Neuronal stem cell (in vitro differentiated cells): ENCODE measurements around the gene RBL1.
"Not testable (repeated sequence)": the region's sequence is repeated elsewhere in the genome, so short reads cannot be mapped to it uniquely, and the experiment has no call there.

Experiments
- DNase-seq: peaks from one replicate; pipeline ENCODE4 v3.0.0-alpha.2; 2013; ENCODE audit warnings: low spot score
- H2AFZ ChIP-seq: one replicate; pipeline ENCODE4 v1.6.1; 2013; ENCODE audit warnings: mild to moderate bottlenecking, low read length, inconsistent platforms
- H2AK5ac ChIP-seq: 2 replicates; pipeline ENCODE4 v1.6.1; 2013; ENCODE audit warnings: low read depth, mild to moderate bottlenecking, inconsistent platforms, low read length, moderate library complexity, mixed read lengths
- H2BK120ac ChIP-seq: 2 replicates; pipeline ENCODE4 v1.6.1; 2013; ENCODE audit warnings: low read depth, mild to moderate bottlenecking, inconsistent platforms, low read length, moderate library complexity, mixed read lengths
- H2BK12ac ChIP-seq: one replicate; pipeline ENCODE4 v1.6.1; 2013; ENCODE audit warnings: low read length, inconsistent platforms
- H2BK15ac ChIP-seq: 2 replicates; pipeline ENCODE4 v1.6.1; 2013; ENCODE audit warnings: mild to moderate bottlenecking, low read length, inconsistent platforms, mixed read lengths
- H2BK5ac ChIP-seq: one replicate; pipeline ENCODE4 v1.6.1; 2013; ENCODE audit warnings: inconsistent platforms, mild to moderate bottlenecking, low read length, moderate library complexity
- H3K14ac ChIP-seq: one replicate; pipeline ENCODE4 v1.6.1; 2013; ENCODE audit warnings: low read length, inconsistent platforms
- H3K18ac ChIP-seq: 2 replicates; pipeline ENCODE4 v1.6.1; 2013; ENCODE audit warnings: low read length, inconsistent platforms
- H3K23ac ChIP-seq: 2 replicates; pipeline ENCODE4 v1.6.1; 2013; ENCODE audit warnings: low read depth, mild to moderate bottlenecking, mixed read lengths, low read length, inconsistent platforms; ENCODE audit not compliant: poor library complexity
- H3K27ac ChIP-seq: replicated peaks from 3 replicates; pipeline ENCODE4 v1.5.1; 2013; ENCODE audit warnings: low read length, inconsistent platforms
- H3K27me3 ChIP-seq, 3 experiments: 2 replicates each; pipeline ENCODE4 v1.6.1; 2013; ENCODE audit warnings: low read length in 3 of 3, mild to moderate bottlenecking in 2 of 3, inconsistent platforms in 1 of 3, low read depth in 1 of 3, mixed read lengths in 1 of 3, moderate library complexity in 1 of 3; ENCODE audit not compliant: control insufficient read depth in 3 of 3, insufficient read depth in 3 of 3
- H3K36me3 ChIP-seq, 2 donors: replicated peaks in 1 of 2; 2 replicates each; pipeline ENCODE4 v1.6.1; 2013; ENCODE audit warnings: low read length in 2 of 2; ENCODE audit not compliant: control insufficient read depth in 2 of 2, insufficient read depth in 2 of 2
- H3K4ac ChIP-seq: 2 replicates; pipeline ENCODE4 v1.6.1; 2013; ENCODE audit warnings: inconsistent platforms, mild to moderate bottlenecking, low read length, moderate library complexity
- H3K4me1 ChIP-seq, 2 donors: 1 replicate in 1 of 2; 2 replicates in 1 of 2; pipeline ENCODE4 v1.6.1; 2013; ENCODE audit warnings: low read length in 2 of 2, low read depth in 1 of 2; ENCODE audit not compliant: control insufficient read depth in 2 of 2, insufficient read depth in 1 of 2
- H3K4me2 ChIP-seq: one replicate; pipeline ENCODE4 v1.6.1; 2013; ENCODE audit warnings: mild to moderate bottlenecking, low read length, inconsistent platforms; ENCODE audit not compliant: insufficient read depth, poor library complexity, severe bottlenecking
- H3K4me3 ChIP-seq, 2 donors: 2 replicates each; pipeline ENCODE4 v1.5.1; 2013; ENCODE audit warnings: low read length in 2 of 2, mild to moderate bottlenecking in 2 of 2, inconsistent platforms in 1 of 2, moderate library complexity in 1 of 2
- H3K79me1 ChIP-seq: one replicate; pipeline ENCODE4 v1.6.1; 2013; ENCODE audit warnings: low read depth, mild to moderate bottlenecking, inconsistent platforms, low read length, moderate library complexity
- H3K9ac ChIP-seq: one replicate; pipeline ENCODE4 v1.6.1; 2013; ENCODE audit warnings: mild to moderate bottlenecking, low read depth, low read length, inconsistent platforms; ENCODE audit not compliant: poor library complexity
- H3K9me3 ChIP-seq, 2 donors: replicated peaks in 1 of 2; 2 replicates each; pipeline versions ENCODE3 to v1.6.1; 2013; ENCODE audit warnings: low read length in 2 of 2, mild to moderate bottlenecking in 2 of 2, inconsistent platforms in 1 of 2, low read depth in 1 of 2, mixed read lengths in 1 of 2, moderate library complexity in 1 of 2; ENCODE audit not compliant: control insufficient read depth in 2 of 2, insufficient read depth in 1 of 2
- H4K8ac ChIP-seq: one replicate; pipeline ENCODE4 v1.6.1; 2013; ENCODE audit warnings: low read depth, mild to moderate bottlenecking, inconsistent platforms, low read length, moderate library complexity
- H4K91ac ChIP-seq: one replicate; pipeline ENCODE4 v1.6.1; 2013; ENCODE audit warnings: low read length, low read depth, mild to moderate bottlenecking, inconsistent platforms; ENCODE audit not compliant: poor library complexity
- WGBS, 2 donors: extraction: QIAGEN DNeasy Blood & Tissue Kit; methylation state at CpG; one replicate each; pipeline ENCODE4 v1.1.7; 2013; ENCODE audit warnings: missing lambda C conversion rate in 2 of 2, mixed read lengths in 1 of 2; ENCODE audit not compliant: insufficient read length in 2 of 2, insufficient replicate concordance in 1 of 2; ENCODE audit errors: extremely low coverage in 2 of 2; 5-methylcytosine and 5-hydroxymethylcytosine counted together

Gene RBL1

GRCh38 chr20:36997121-36997520, 98.7 kb downstream of the RBL1 start:
- no peak overlapping the region for H3K4ac ChIP-seq
- no peak overlapping the region for H2AK5ac ChIP-seq
- H3K27me3 ChIP-seq = no peaks in the 10 kb centered on the region
- no peak overlapping the region for H3K4me2 ChIP-seq
- no CpG with 5 or more reads among the region's 1 CpG for WGBS, 2 donors
- no peak overlapping the region for H3K14ac ChIP-seq
- no peak overlapping the region for H3K4me3 ChIP-seq
- H2AFZ ChIP-seq = no peak overlapping the region
- H3K9ac ChIP-seq = no peak overlapping the region
- no peak overlapping the region for H2BK12ac ChIP-seq
- no peak for DNase-seq
- H3K18ac ChIP-seq = no peak overlapping the region
- no peak overlapping the region for H2BK5ac ChIP-seq
- no peak overlapping the region for H3K27ac ChIP-seq
- no peaks in the 10 kb centered on the region for H3K4me1 ChIP-seq
- H2BK120ac ChIP-seq = no peak overlapping the region
- H3K79me1 ChIP-seq = no peaks in the 10 kb centered on the region
- H3K23ac ChIP-seq = no peak overlapping the region
- H4K8ac ChIP-seq = no peak overlapping the region
- H4K91ac ChIP-seq = no peak overlapping the region
- no peak overlapping the region for H2BK15ac ChIP-seq
- H3K36me3 ChIP-seq = peaks cover 11 to 55% of the 10 kb centered on the region in 2 donors
- H3K9me3 ChIP-seq = peaks cover 6 to 49% of the 10 kb centered on the region in 2 donors

DNA sequence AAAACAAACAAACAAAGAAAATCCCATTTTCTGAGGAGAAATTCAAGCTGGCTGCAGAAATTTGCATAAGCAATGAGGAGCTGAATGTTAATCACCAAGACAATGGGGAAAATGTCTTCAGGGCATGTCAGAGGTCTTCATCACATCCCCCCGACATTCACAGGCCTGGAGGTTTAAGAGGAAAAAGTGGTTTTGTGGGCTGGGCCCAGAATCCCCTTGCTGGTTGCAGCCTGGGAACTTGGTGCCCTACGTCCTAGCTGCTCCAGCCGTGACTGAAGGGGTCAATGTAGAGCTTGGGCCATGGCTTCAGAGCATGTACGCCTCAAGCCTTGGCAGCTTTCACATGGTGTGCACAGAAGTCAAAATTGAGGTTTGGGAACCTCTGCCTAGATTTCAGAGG, 101.6 kb downstream of the RBL1 start:
- H2AFZ ChIP-seq, H3K4me2 ChIP-seq, H2BK12ac ChIP-seq, H3K14ac ChIP-seq, H3K23ac ChIP-seq, DNase-seq, H2AK5ac ChIP-seq, H3K18ac ChIP-seq, H3K27me3 ChIP-seq, H2BK15ac ChIP-seq, H4K91ac ChIP-seq, H3K4ac ChIP-seq, H2BK120ac ChIP-seq, H3K27ac ChIP-seq, H4K8ac ChIP-seq, H3K4me3 ChIP-seq, H3K9ac ChIP-seq, H2BK5ac ChIP-seq, H3K79me1 ChIP-seq, H3K4me1 ChIP-seq: not testable (repeated sequence)
- no CpG with 5 or more reads among the region's 4 CpGs for WGBS, 2 donors
- Histone ChIP-seq H3K36me3 (peaks cover 11 to 49% of the 10 kb centered on the region in 2 donors), H3K9me3 (peaks cover 6 to 49% of the 10 kb centered on the region in 2 donors)

- no peak overlapping the region for H2BK12ac ChIP-seq
- WGBS, 2 donors = no CpG with 5 or more reads among the region's 4 CpGs
- H2BK5ac ChIP-seq = no peak overlapping the region
- no peaks in the 10 kb centered on the region for H3K4me1 ChIP-seq
- H2BK120ac ChIP-seq = no peak overlapping the region
- H3K9ac ChIP-seq = no peak overlapping the region
- no peak overlapping the region for H3K23ac ChIP-seq
- no peak overlapping the region for H3K4me3 ChIP-seq
- H3K18ac ChIP-seq = no peak overlapping the region
- H3K36me3 ChIP-seq = peaks cover 5 to 38% of the 10 kb centered on the region in 2 donors
- no peak overlapping the region for H3K4ac ChIP-seq
- H3K4me2 ChIP-seq = no peak overlapping the region
- H2AK5ac ChIP-seq = no peak overlapping the region
- H4K91ac ChIP-seq = no peak overlapping the region
- H3K9me3 ChIP-seq = peaks cover 4 to 43% of the 10 kb centered on the region in 2 donors
- no peak for DNase-seq
- H3K14ac ChIP-seq = no peak overlapping the region
- H2BK15ac ChIP-seq = no peak overlapping the region
- H3K27ac ChIP-seq = no peak overlapping the region
- H3K79me1 ChIP-seq = no peaks in the 10 kb centered on the region
- no peak overlapping the region for H4K8ac ChIP-seq
- no peak overlapping the region for H2AFZ ChIP-seq
- H3K27me3 ChIP-seq = no peaks in the 10 kb centered on the region
These were observed 102.9 kb downstream of the RBL1 start for GRCh38 chr20:36992802-36993334.

DNA sequence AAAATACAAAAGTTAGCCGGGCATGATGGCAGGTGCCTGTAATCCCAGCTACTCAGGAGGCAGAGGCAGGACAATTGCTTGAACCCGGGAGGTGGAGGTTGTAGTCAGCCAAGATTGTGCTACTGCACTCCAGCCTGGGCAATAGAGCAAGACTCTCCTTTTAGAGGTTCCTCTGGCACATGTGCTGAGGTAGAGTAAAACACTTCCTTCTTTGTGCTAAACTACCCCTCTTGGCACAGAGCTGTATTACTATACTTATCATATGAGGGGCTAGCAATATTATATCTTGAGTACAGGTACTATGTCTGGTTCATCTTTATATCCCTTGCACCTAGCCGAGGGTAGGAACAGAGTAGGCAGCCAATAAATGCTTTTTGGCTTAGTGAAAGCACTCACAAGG, 104.1 kb downstream of the RBL1 start:
- Histone ChIP-seq H3K79me1 (no peaks in the 10 kb centered on the region), H3K4me3 (no peak overlapping the region), H3K23ac (no peak overlapping the region), H3K4me2 (no peak overlapping the region), H3K9me3 (peaks cover 2 to 32% of the 10 kb centered on the region in 2 donors), H3K36me3 (peaks cover 3 to 26% of the 10 kb centered on the region in 2 donors), H3K27ac (no peak overlapping the region), H2BK12ac (no peak overlapping the region), H3K4me1 (no peaks in the 10 kb centered on the region), H4K8ac (no peak overlapping the region), H2BK15ac (no peak overlapping the region), H3K27me3 (no peaks in the 10 kb centered on the region), H2AK5ac (no peak overlapping the region), H2BK5ac (no peak overlapping the region), H3K4ac (no peak overlapping the region), H4K91ac (no peak overlapping the region), H2AFZ (no peak overlapping the region), H3K18ac (no peak overlapping the region), H3K14ac (no peak overlapping the region), H2BK120ac (no peak overlapping the region), H3K9ac (no peak overlapping the region)
- no CpG with 5 or more reads among the region's 3 CpGs for WGBS, 2 donors
- DNase-seq = no peak
